ENCODE measurements around the gene RPS23. TPM values are rescaled to one million over a fixed set of nuclear protein-coding genes. Genes with fewer than 3 reads are reported as not detected.
A peak's percentile ranks its signal among the peaks of the same experiment; 100 is the strongest.

Gene RPS23
- total RNA-seq, 1 experiment from 2014 or later: 2,213 TPM

GRCh38 chr5:82234885-82235284 is 43.3 kb downstream of the RPS23 start:
- BruUV-seq (replicated peaks): no TSS peak
- ChIA-PET CTCF (no interaction called here), POLR2A (no interaction called here)

DNA sequence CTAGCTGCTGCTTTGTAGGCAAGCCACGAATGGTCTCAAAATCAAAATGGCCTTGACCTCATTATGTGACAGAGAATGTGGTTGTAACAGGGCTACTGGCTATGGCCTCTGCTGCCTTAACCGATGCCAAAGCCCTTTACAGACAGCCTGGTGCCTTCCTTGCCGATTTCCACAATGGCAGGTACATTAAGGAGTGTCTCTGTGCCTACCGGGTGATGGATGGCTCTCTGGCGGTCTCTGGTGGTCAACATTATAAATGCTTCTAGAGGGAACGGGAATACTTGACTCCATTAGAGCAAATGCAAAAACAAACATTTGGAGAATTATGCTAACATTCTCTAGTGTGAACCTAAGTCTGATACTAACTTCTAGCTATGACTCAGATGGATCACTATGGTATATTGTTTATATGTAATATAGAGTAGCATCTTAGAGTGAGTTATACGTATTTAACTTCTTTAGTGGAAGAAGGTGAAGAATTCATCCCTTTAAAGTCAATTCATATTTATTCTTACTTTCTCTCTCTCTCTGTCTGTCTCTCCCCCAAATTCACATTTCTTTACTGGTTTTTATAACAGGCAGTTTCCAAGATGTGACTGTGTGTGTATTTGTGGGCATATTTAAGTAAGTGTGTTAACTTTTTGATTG is 52.5 kb downstream of the RPS23 start:
- H3K27me3 ChIP-seq (replicated peaks; ENCODE audit: control insufficient read depth, insufficient read depth, low read length): no peaks in the 10 kb centered on the region
- TF ChIP-seq, protein P1, sequence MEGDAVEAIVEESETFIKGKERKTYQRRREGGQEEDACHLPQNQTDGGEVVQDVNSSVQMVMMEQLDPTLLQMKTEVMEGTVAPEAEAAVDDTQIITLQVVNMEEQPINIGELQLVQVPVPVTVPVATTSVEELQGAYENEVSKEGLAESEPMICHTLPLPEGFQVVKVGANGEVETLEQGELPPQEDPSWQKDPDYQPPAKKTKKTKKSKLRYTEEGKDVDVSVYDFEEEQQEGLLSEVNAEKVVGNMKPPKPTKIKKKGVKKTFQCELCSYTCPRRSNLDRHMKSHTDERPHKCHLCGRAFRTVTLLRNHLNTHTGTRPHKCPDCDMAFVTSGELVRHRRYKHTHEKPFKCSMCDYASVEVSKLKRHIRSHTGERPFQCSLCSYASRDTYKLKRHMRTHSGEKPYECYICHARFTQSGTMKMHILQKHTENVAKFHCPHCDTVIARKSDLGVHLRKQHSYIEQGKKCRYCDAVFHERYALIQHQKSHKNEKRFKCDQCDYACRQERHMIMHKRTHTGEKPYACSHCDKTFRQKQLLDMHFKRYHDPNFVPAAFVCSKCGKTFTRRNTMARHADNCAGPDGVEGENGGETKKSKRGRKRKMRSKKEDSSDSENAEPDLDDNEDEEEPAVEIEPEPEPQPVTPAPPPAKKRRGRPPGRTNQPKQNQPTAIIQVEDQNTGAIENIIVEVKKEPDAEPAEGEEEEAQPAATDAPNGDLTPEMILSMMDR (IDR thresholded peaks at IDR 0.05; ENCODE audit: insufficient read depth in 1 of 2, low read depth in 1 of 2, low read length in 1 of 2, severe bottlenecking in 1 of 2, unreplicated experiment in 1 of 2): peak; percentile 78 to 81
- H3K36me3 Mint-ChIP-seq (ENCODE audit: insufficient read depth, unreplicated experiment): no peaks in the 10 kb centered on the region
- no peaks in the 10 kb centered on the region for H3K4me1 Mint-ChIP-seq (ENCODE audit: low read depth, unreplicated experiment)
- peak; percentile 62 to 77 for DNase-seq
- ChIA-PET CTCF (interaction anchor here (0.6 kb wide), 3 partner anchors 10 to 15 kb away, joined by 3 read pairs; no protein-coding TSS in a partner anchor), POLR2A (no interaction called here)
- H3K9me3 Mint-ChIP-seq (ENCODE audit: unreplicated experiment): no peaks in the 10 kb centered on the region
- no peak overlapping the region for H3K4me3 ChIP-seq (ENCODE audit: low read depth, low read length)
- no peaks in the 10 kb centered on the region for H3K36me3 ChIP-seq (ENCODE audit: control insufficient read depth, insufficient read depth, low read length)
- no peaks in the 10 kb centered on the region for H3K27me3 Mint-ChIP-seq (ENCODE audit: insufficient read depth, unreplicated experiment)
- H3K9me3 ChIP-seq: no peaks in the 10 kb centered on the region
- H3K4me3 Mint-ChIP-seq (ENCODE audit: unreplicated experiment): no peak overlapping the region
- no TSS peak for BruUV-seq (replicated peaks)
- intact Hi-C loops (cut with micrococcal nuclease; ENCODE audit: unreplicated experiment): loop anchor here (1.0 to 10.0 kb wide), 5 partner anchors 51 to 800 kb away; no protein-coding TSS in a partner anchor
- no peaks in the 10 kb centered on the region for H3K4me1 ChIP-seq
- H3K27ac Mint-ChIP-seq (ENCODE audit: unreplicated experiment): no peak overlapping the region

More at GRCh38 chr5:82234885-82235284, 43.3 kb downstream of the RPS23 start:
- no peaks in the 10 kb centered on the region for H3K36me3 ChIP-seq (ENCODE audit: control insufficient read depth, insufficient read depth, low read length)
- no peaks in the 10 kb centered on the region for H3K9me3 ChIP-seq
- no peaks in the 10 kb centered on the region for H3K9me3 Mint-ChIP-seq (ENCODE audit: unreplicated experiment)
- H3K4me3 Mint-ChIP-seq (ENCODE audit: unreplicated experiment): no peak overlapping the region
- H3K4me1 Mint-ChIP-seq (ENCODE audit: low read depth, unreplicated experiment): no peaks in the 10 kb centered on the region
- no peaks in the 10 kb centered on the region for H3K27me3 ChIP-seq (replicated peaks; ENCODE audit: control insufficient read depth, insufficient read depth, low read length)
- no peak overlapping the region for H3K4me3 ChIP-seq (ENCODE audit: low read depth, low read length)
- TF ChIP-seq, protein P1 (IDR thresholded peaks at IDR 0.05; ENCODE audit: insufficient read depth in 1 of 2, low read depth in 1 of 2, low read length in 1 of 2, severe bottlenecking in 1 of 2, unreplicated experiment in 1 of 2): no peak
- DNase-seq: no peak
- no peak overlapping the region for H3K27ac Mint-ChIP-seq (ENCODE audit: unreplicated experiment)
- intact Hi-C loops (cut with micrococcal nuclease; ENCODE audit: unreplicated experiment): no loop called here
- H3K36me3 Mint-ChIP-seq (ENCODE audit: insufficient read depth, unreplicated experiment): no peaks in the 10 kb centered on the region
- peaks cover 3% of the 10 kb centered on the region for H3K27me3 Mint-ChIP-seq (ENCODE audit: insufficient read depth, unreplicated experiment)
- no peaks in the 10 kb centered on the region for H3K4me1 ChIP-seq

Data from Caco-2 (cell line).